AG20443 (cell line): ENCODE results near the gene FHDC1.

ENCODE experiments used
- DNase-seq: peaks from one replicate; pipeline ENCODE4 v3.0.0; 2012; ENCODE audit warnings: low spot score, mixed read lengths

The FHDC1 gene

GRCh38 chr4:152935143-152935542 lies 980 bp upstream of the FHDC1 start:
- DNase-seq: no peak

GRCh38 chr4:152936446-152937335 lies 568 bp downstream of the FHDC1 start:
- DNase-seq: peak; percentile 67

- peak; percentile 65 for DNase-seq
Measured at GRCh38 chr4:152937336-152938236, 1.5 kb downstream of the FHDC1 start.

GRCh38 chr4:152938237-152938947 lies 2.3 kb downstream of the FHDC1 start:
- DNase-seq: peak; percentile 29

GRCh38 chr4:152939621-152940020 lies 3.5 kb downstream of the FHDC1 start:
- DNase-seq: no peak

- DNase-seq: no peak
Measured at GRCh38 chr4:152940461-152940860, 4.3 kb downstream of the FHDC1 start.

GRCh38 chr4:152941411-152941810 lies 5.3 kb downstream of the FHDC1 start:
- DNase-seq: no peak

GRCh38 chr4:152942346-152942745 lies 6.2 kb downstream of the FHDC1 start:
- DNase-seq: no peak

GRCh38 chr4:152943672-152944071 lies 7.5 kb downstream of the FHDC1 start:
- peak; percentile 89 for DNase-seq

GRCh38 chr4:152944666-152945320 lies 8.7 kb downstream of the FHDC1 start:
- no peak for DNase-seq

GRCh38 chr4:152945639-152946038 lies 9.5 kb downstream of the FHDC1 start:
- DNase-seq: no peak

GRCh38 chr4:152946446-152946845 lies 10.3 kb downstream of the FHDC1 start:
- no peak for DNase-seq

- no peak for DNase-seq
Measured at GRCh38 chr4:152947311-152947710, 11.2 kb downstream of the FHDC1 start.

GRCh38 chr4:152949930-152950329 lies 13.8 kb downstream of the FHDC1 start:
- DNase-seq: no peak

GRCh38 chr4:152950402-152951274 lies 14.5 kb downstream of the FHDC1 start:
- no peak for DNase-seq

GRCh38 chr4:152951348-152951747 lies 15.2 kb downstream of the FHDC1 start:
- DNase-seq: no peak

- DNase-seq: no peak
Measured at GRCh38 chr4:152953514-152953913, 17.4 kb downstream of the FHDC1 start.

GRCh38 chr4:152954741-152955140 lies 18.6 kb downstream of the FHDC1 start:
- DNase-seq: no peak

GRCh38 chr4:152956147-152956546 lies 20.0 kb downstream of the FHDC1 start:
- DNase-seq: no peak

GRCh38 chr4:152956650-152957436 lies 20.7 kb downstream of the FHDC1 start:
- DNase-seq: peak; percentile 57
